Measurements from ENCODE around the gene PCNT.

DNA sequence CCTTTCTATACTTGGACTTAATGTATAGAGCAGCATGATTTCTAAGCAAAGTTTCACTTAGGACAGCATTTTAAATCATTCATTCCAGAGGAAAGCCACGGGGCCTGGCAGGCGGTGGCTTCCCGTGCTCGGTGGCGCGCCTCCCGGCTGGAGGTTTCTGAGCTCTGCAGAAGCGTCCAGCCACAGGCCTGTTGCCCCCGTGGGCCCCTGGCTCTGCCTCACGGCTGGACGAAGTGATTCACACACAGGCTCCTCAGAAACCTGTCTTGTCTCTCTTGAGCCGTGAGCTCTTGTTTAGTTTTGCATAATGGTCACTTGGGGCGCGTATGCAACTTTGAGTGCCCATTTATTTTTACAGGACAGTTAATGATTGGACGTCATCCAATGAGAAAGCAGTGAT is 112.7 kb downstream of the PCNT start:
- TF ChIP-seq, protein P1, sequence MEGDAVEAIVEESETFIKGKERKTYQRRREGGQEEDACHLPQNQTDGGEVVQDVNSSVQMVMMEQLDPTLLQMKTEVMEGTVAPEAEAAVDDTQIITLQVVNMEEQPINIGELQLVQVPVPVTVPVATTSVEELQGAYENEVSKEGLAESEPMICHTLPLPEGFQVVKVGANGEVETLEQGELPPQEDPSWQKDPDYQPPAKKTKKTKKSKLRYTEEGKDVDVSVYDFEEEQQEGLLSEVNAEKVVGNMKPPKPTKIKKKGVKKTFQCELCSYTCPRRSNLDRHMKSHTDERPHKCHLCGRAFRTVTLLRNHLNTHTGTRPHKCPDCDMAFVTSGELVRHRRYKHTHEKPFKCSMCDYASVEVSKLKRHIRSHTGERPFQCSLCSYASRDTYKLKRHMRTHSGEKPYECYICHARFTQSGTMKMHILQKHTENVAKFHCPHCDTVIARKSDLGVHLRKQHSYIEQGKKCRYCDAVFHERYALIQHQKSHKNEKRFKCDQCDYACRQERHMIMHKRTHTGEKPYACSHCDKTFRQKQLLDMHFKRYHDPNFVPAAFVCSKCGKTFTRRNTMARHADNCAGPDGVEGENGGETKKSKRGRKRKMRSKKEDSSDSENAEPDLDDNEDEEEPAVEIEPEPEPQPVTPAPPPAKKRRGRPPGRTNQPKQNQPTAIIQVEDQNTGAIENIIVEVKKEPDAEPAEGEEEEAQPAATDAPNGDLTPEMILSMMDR (IDR thresholded peaks at IDR 0.05): no peak
- TF ChIP-seq EZH2 (IDR thresholded peaks at IDR 0.05; ENCODE audit: borderline replicate concordance, insufficient read depth, low read depth, low read length, poor library complexity, severe bottlenecking): no peak

Data from B cell (primary cell).